ENCODE measurements around the gene NLRP5.
"Not testable (repeated sequence)": the region's sequence is repeated elsewhere in the genome, so short reads cannot be mapped to it uniquely, and the experiment has no call there.

Gene NLRP5

GRCh38 chr19:55986487-55986886 is at the start of gene NLRP5:
TSS of gene NLRP5 (plus strand) at chr19:55986775.
- no peak for DNase-seq (ENCODE audit: low read depth)

- no peak for DNase-seq (ENCODE audit: low read depth)
Measured at GRCh38 chr19:55939206-55939605, 47.4 kb upstream of the NLRP5 start.

- DNase-seq (ENCODE audit: low read depth): no peak
Measured at GRCh38 chr19:55940306-55940705, 46.3 kb upstream of the NLRP5 start.

GRCh38 chr19:55947532-55947931 is 39.0 kb upstream of the NLRP5 start, which contains the start of gene NLRP8:
TSS of gene NLRP8 (plus strand) at chr19:55947832.
- no peak for DNase-seq (ENCODE audit: low read depth)

GRCh38 chr19:55950566-55950965 is 36.0 kb upstream of the NLRP5 start:
- not testable (repeated sequence) for DNase-seq (ENCODE audit: low read depth)

- no peak for DNase-seq (ENCODE audit: low read depth)
Measured at GRCh38 chr19:55956431-55956830, 30.1 kb upstream of the NLRP5 start.

DNA sequence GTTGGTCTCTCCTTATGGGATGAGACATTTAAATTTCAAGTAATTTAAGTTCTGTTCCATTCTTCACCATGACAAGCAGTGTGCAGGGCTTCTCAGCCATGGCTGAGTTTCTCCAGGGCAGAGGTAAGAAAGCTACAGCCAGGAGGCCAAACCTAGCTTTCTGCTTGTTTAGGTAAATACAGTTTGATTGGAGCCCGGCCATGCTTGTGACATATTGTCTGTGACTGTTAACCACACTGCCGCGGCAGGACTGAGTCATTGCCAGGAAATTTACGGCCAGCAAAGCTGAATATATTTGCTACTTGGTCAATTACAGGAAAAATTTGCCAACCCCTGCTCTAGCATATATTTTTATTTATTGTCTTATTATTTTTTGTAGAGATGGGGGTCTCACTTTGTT is 28.2 kb upstream of the NLRP5 start:
- no peak for DNase-seq (ENCODE audit: low read depth)

DNA sequence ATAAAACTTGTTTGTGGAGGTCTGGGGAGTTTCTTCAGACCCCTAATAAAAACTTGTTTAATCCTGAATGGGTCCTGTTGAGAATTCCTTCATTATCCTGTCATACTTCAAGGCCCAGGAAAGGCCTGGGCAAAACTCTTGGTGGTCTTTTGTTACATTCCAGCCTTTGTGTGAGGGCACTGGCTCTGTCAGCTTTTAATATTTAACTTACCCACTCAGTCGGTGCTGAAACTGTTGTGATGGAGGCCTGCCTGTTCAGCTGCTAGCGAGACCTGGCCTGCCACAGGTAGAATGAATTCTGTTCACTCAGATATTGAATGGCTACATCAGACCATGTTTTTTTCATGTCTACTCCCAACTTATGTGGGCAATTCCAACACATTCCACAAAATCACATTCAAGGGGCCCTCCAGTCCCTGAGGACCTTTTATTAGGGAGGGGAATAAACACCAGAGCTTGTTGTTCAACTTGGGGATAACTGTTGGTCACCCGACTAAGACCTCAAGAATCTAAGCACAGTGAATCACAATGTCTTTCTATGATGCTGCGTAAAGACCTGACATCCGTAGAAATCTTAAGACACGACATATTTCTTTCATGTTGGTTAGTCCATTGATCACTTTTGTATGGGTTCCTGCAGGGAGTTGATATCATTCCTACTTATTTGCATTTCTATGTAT is 26.4 kb upstream of the NLRP5 start:
- no peak for DNase-seq (ENCODE audit: low read depth)

DNA sequence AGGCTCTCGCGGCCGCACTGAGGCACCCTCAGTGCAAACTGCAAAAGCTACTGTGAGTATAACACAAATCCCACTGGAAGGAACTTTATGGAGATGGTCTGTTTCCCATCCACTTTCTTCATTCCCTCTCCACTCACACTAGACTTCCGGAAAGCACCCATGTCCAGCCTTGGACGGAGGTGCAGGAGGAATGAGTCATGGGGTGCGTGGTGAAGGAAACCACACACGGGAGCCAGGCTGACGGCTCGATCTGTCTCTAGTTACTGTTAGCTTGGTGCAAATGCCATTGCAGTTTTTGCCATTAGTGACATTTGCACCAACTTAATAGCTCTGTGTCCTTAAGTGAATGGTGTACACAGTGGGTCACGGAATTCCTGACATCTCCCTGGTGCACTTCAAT is 24.4 kb upstream of the NLRP5 start:
- DNase-seq (ENCODE audit: low read depth): no peak

GRCh38 chr19:55973982-55974381 is 12.6 kb upstream of the NLRP5 start:
- no peak for DNase-seq (ENCODE audit: low read depth)

DNA sequence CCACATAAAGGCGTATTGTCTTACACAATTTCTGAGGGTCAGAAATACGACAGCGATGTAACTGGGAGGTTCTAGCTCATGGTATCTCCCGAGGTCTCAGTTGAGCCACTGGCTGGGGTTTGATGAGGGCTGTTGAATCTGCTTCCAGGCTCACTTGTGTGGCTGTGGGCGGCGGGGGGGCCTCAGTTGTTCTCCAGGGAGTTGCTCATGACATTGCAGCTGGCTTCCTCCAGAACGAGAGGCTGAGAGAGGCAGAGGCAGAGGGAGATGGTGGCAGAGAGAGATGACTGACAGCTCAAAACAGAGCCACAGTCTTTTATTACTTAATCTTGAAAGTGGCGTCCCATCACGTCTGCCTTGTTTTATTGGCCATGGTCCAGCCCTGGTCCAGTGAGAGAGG is 6.2 kb upstream of the NLRP5 start:
- DNase-seq (ENCODE audit: low read depth): no peak

DNA sequence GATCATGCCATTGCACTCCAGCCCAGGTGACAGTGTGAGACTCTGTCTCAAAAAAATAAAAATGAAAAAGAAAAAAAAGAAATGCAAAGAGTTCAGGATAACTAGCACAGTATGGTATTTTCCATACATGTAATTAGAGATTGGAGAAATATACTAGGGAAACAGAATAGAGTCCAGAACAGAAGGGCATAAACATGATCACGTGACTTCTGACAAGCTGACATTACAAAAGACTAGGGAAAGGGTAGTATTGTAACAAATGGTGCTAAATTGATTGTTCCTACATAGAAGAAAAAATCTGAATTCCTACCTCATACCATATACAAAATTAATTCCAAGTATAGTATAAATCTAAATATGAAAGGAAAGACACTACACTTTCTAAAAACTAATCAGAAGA is 1.3 kb upstream of the NLRP5 start:
- DNase-seq (ENCODE audit: low read depth): no peak

DNA sequence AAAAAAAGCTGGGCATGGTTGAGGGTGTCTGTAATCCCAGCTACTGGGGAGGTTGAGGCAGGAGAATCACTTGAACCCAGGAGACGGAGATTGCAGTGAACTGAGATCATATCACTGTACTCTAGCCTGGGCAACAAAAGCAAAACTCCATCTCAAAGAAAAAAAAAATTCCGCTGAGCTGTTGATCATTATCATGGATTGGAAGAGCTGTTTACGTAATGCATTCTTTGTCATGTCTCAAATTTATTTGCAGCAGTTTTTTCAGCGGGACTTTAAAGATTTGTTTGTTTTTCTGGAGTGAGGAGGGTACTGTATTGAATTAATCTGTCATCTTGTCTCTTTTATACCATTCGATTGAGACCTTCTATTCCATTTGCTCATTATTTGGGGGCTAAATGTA is 4.3 kb downstream of the NLRP5 start:
- no peak for DNase-seq (ENCODE audit: low read depth)

GRCh38 chr19:55993492-55993891 is 6.9 kb downstream of the NLRP5 start:
- DNase-seq (ENCODE audit: low read depth): no peak

DNA sequence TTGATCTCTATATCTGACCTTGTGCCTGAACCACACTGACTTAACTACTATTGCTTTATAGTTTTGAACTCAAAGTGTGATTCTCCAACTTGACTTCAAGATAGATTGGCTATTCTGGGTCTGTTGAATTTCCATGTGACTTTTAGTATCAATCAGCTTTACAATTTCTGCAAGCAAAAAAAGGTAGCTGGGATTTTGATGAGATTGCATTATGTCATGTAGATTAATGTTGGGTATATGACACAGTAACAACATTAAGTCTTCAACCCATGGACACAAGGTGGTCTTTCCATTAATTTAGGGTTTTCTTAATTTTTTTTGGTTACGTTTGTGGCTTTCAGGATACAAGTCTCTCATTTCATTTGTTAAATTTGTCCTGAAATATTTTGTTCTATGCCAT is 28.2 kb downstream of the NLRP5 start:
- DNase-seq (ENCODE audit: low read depth): no peak

GRCh38 chr19:56015756-56016155 is 29.2 kb downstream of the NLRP5 start:
- no peak for DNase-seq (ENCODE audit: low read depth)

- not testable (repeated sequence) for DNase-seq (ENCODE audit: low read depth)
Measured at GRCh38 chr19:56019325-56019724, 32.8 kb downstream of the NLRP5 start.

DNA sequence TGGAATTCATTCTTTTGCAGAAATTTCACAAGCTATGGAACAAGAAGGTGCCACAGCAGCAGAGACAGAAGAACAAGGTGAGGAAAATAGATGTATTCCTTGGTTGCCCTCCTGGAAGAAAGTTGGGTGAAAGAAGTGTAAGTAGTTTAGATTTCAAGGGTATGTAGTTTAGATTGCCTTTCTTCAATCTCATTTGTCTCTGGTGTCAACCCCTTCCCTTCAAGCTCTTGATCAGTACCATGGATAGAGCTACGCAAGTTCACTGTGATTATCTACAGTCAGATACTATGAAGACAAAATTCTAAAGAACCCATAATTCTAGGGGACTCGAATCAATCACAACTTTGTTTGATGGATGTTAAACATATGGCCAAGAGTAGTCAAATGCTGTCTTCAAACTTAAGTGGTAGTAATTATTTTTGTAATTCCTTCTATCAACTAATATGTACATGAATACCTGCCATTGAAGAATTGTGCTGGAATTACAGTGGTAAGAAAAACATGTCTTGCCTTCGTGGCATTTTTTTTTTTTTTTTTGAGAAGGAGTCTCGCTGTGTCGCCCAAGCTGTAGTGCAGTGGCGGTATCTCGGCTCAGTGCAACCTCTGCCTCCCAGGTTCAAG is 33.9 kb downstream of the NLRP5 start:
- not testable (repeated sequence) for DNase-seq (ENCODE audit: low read depth)

- DNase-seq (ENCODE audit: low read depth): no peak
Measured at GRCh38 chr19:56026769-56027168, 40.2 kb downstream of the NLRP5 start.

GRCh38 chr19:56053596-56053995 is 67.0 kb downstream of the NLRP5 start:
- DNase-seq (ENCODE audit: low read depth): no peak

- peak; percentile 32 for DNase-seq (ENCODE audit: low read depth)
Measured at GRCh38 chr19:56066152-56067023, 79.8 kb downstream of the NLRP5 start.

GRCh38 chr19:56069642-56070041 is 83.1 kb downstream of the NLRP5 start:
- no peak for DNase-seq (ENCODE audit: low read depth)

GRCh38 chr19:56071151-56071550 is 84.6 kb downstream of the NLRP5 start:
- no peak for DNase-seq (ENCODE audit: low read depth)

All from stimulated activated CD8-positive, alpha-beta memory T cell treated with anti-CD3 and anti-CD28 coated beads, Interleukin-7, amount 100 ng/mL, for 24 hours (primary cell).